GM23338 (cell line): Measurements from ENCODE around the gene HOXB5. TPM values are rescaled to one million over a fixed set of nuclear protein-coding genes. Genes with fewer than 3 reads are reported as not detected.

Experiments
- ATAC-seq: fragments of 200-7000 bp; cut with Tn5 transposase; 3 replicates; pipeline ENCODE4 v1.9.1; 2020
- DNase-seq: peaks from one replicate; pipeline ENCODE4 v3.0.0-alpha.2; 2015; ENCODE audit warnings: low spot score
- H2AFZ ChIP-seq: fragments of 200-600 bp; sonication (generic); 2 replicates; pipeline ENCODE4 v1.8.0; 2016; ENCODE audit warnings: antibody characterized with exemption, mild to moderate bottlenecking, moderate library complexity
- H3F3A ChIP-seq: fragments of 200-600 bp; sonication (generic); replicated peaks from 2 replicates; pipeline ENCODE4 v1.8.0; 2017; ENCODE audit warnings: antibody characterized with exemption, mixed run types, low read depth
- H3K27ac ChIP-seq: fragments of 200-600 bp; sonication (generic); 2 replicates; pipeline ENCODE4 v1.6.1; 2016; ENCODE audit warnings: low read depth
- H3K27me3 ChIP-seq: fragments of 200-600 bp; sonication (generic); 2 replicates; pipeline ENCODE4 v1.8.0; 2016; ENCODE audit warnings: mild to moderate bottlenecking, mixed run types, moderate library complexity; ENCODE audit not compliant: insufficient read depth
- H3K36me3 ChIP-seq: fragments of 200-600 bp; sonication (generic); 2 replicates; pipeline ENCODE4 v1.8.0; 2016; ENCODE audit warnings: mild to moderate bottlenecking; ENCODE audit not compliant: insufficient read depth
- H3K4me1 ChIP-seq: fragments of 200-600 bp; sonication (generic); 2 replicates; pipeline ENCODE4 v1.8.0; 2016; ENCODE audit warnings: mild to moderate bottlenecking, moderate library complexity; ENCODE audit not compliant: insufficient read depth
- H3K4me2 ChIP-seq: fragments of 200-600 bp; sonication (generic); 2 replicates; pipeline ENCODE4 v1.7.1; 2017; ENCODE audit warnings: mixed run types
- H3K4me3 ChIP-seq: fragments of 200-600 bp; sonication (generic); 2 replicates; pipeline ENCODE4 v1.6.1; 2016; ENCODE audit warnings: mixed run types
- H3K79me2 ChIP-seq: fragments of 200-600 bp; sonication (generic); replicated peaks from 2 replicates; pipeline ENCODE4 v1.8.0; 2017; ENCODE audit warnings: mild to moderate bottlenecking; ENCODE audit not compliant: insufficient read depth
- H3K9me2 ChIP-seq: fragments of 200-600 bp; sonication (generic); 2 replicates; pipeline ENCODE4 v1.8.0; 2017; ENCODE audit not compliant: insufficient read depth
- H4K20me1 ChIP-seq: fragments of 200-600 bp; sonication (generic); replicated peaks from 2 replicates; pipeline ENCODE4 v1.8.0; 2017; ENCODE audit warnings: mild to moderate bottlenecking; ENCODE audit not compliant: insufficient read depth
- H3K27ac Mint-ChIP-seq: 2 replicates; pipeline ENCODE4 v1.8.0; 2020; ENCODE audit warnings: inconsistent platforms, mild to moderate bottlenecking, moderate library complexity, mixed read lengths
- H3K27me3 Mint-ChIP-seq: 3 replicates; pipeline ENCODE4 v1.8.0; 2022; ENCODE audit warnings: low read depth, mild to moderate bottlenecking, moderate library complexity, mixed read lengths, inconsistent platforms; ENCODE audit not compliant: insufficient read depth, poor library complexity
- H3K36me3 Mint-ChIP-seq: 3 replicates; pipeline ENCODE4 v1.8.0; 2021; ENCODE audit warnings: low read depth, mild to moderate bottlenecking, inconsistent platforms, moderate library complexity, mixed read lengths
- H3K4me1 Mint-ChIP-seq: 3 replicates; pipeline ENCODE4 v1.8.0; 2020; ENCODE audit warnings: mild to moderate bottlenecking, inconsistent platforms, mixed read lengths
- H3K4me3 Mint-ChIP-seq: 3 replicates; pipeline ENCODE4 v1.8.0; 2021; ENCODE audit warnings: moderate library complexity, mild to moderate bottlenecking, inconsistent platforms, mixed read lengths
- H3K9me3 Mint-ChIP-seq: 3 replicates; pipeline ENCODE4 v1.8.0; 2020; ENCODE audit warnings: moderate library complexity, mild to moderate bottlenecking, inconsistent platforms, mixed read lengths
- CREB1 ChIP-seq: fragments of 250-450 bp; sonication (Bioruptor Pico); IDR thresholded peaks from 2 replicates; pipeline ENCODE4 v1.5.0; 2020; ENCODE audit warnings: low read depth, mild to moderate bottlenecking, moderate library complexity
- EZH2 ChIP-seq: fragments of 200-600 bp; sonication (generic); IDR thresholded peaks from one replicate; pipeline ENCODE4 v1.8.0; 2017; ENCODE audit warnings: antibody characterized with exemption, mild to moderate bottlenecking, low read depth; ENCODE audit not compliant: unreplicated experiment
- REST ChIP-seq: IDR thresholded peaks from one replicate; pipeline ENCODE4 v1.6.1; 2018; ENCODE audit warnings: antibody characterized with exemption; ENCODE audit not compliant: unreplicated experiment
- ZNF114 ChIP-seq: fragments of 250-450 bp; sonication (Bioruptor Pico); IDR thresholded peaks from 2 replicates; pipeline ENCODE4 v1.5.0; 2020; ENCODE audit warnings: mild to moderate bottlenecking, moderate library complexity
- ZNF462 ChIP-seq: fragments of 250-450 bp; sonication (Bioruptor Pico); IDR thresholded peaks from 2 replicates; pipeline ENCODE4 v1.5.0; 2020; ENCODE audit warnings: mild to moderate bottlenecking, moderate library complexity
- polyA plus RNA-seq: library from polyadenylated mRNA; unstranded; fragments of >200 nt; fragmentation: Nextera tagmentation; extraction: Ambion mirVana; gene quantifications from 2 replicates; pipeline ENCODE4 v1.2.1, GENCODE V29; 2016
- total RNA-seq: library from RNA; depleted of rRNA; stranded (reverse); fragments of >200 nt; shearing (Covaris generic); gene quantifications from 2 replicates; pipeline ENCODE4 v1.2.3, GENCODE V29; 2014

The HOXB5 gene
- total and polyA plus RNA-seq, 2 experiments from 2014 or later = not detected

- Histone ChIP-seq H3K4me1 (peaks cover 44% of the 10 kb centered on the region; the same call in 1 of the 2 replicates), H3K27me3 (peaks cover 100% of the 10 kb centered on the region), H3K79me2 (no peaks in the 10 kb centered on the region), H3F3A (peaks cover 45% of the 10 kb centered on the region), H2AFZ (no peak overlapping the region; the same call in 1 of the 2 replicates), H3K36me3 (no peaks in the 10 kb centered on the region; the same call in 1 of the 2 replicates), H3K9me2 (no peaks in the 10 kb centered on the region), H3K4me2 (peak overlapping the region; percentile 84), H3K4me3 (peak overlapping the region; percentile 51), H4K20me1 (peaks cover 56% of the 10 kb centered on the region), H3K27ac (no peak overlapping the region)
- DNase-seq = peak; percentile 59
- H3K27me3 Mint-ChIP-seq = peaks cover 99% of the 10 kb centered on the region
- H3K4me1 Mint-ChIP-seq = peaks cover 29% of the 10 kb centered on the region
- ATAC-seq = peak; percentile 8
- no peak overlapping the region for H3K27ac Mint-ChIP-seq
- no peaks in the 10 kb centered on the region; the same call in 2 of the 3 replicates for H3K36me3 Mint-ChIP-seq
- no peaks in the 10 kb centered on the region; the same call in 1 of the 3 replicates for H3K9me3 Mint-ChIP-seq
- no peak overlapping the region; the same call in 2 of the 3 replicates for H3K4me3 Mint-ChIP-seq
- TF ChIP-seq ZNF114 (CRISPR knock-in tag) = no peak
- peak; percentile 90 for TF ChIP-seq EZH2
These were observed 16.2 kb upstream of the HOXB5 start for GRCh38 chr17:48609759-48610281.

- Histone ChIP-seq H3F3A (peaks cover 53% of the 10 kb centered on the region), H2AFZ (no peak overlapping the region), H3K27ac (no peak overlapping the region), H3K9me2 (no peaks in the 10 kb centered on the region), H3K36me3 (no peaks in the 10 kb centered on the region; the same call in 1 of the 2 replicates), H3K79me2 (no peaks in the 10 kb centered on the region), H3K4me1 (peaks cover 50% of the 10 kb centered on the region), H3K4me3 (no peak overlapping the region), H4K20me1 (peaks cover 63% of the 10 kb centered on the region), H3K4me2 (no peak overlapping the region), H3K27me3 (peaks cover 100% of the 10 kb centered on the region)
- Mint-ChIP-seq H3K9me3 (no peaks in the 10 kb centered on the region; the same call in 1 of the 3 replicates), H3K36me3 (no peaks in the 10 kb centered on the region; the same call in 2 of the 3 replicates), H3K27me3 (peaks cover 99% of the 10 kb centered on the region), H3K4me1 (peaks cover 29% of the 10 kb centered on the region), H3K4me3 (no peak overlapping the region), H3K27ac (no peak overlapping the region)
- ATAC-seq (no peak), DNase-seq (no peak)
- TF ChIP-seq CREB1 (CRISPR knock-in tag) = no peak
- no peak for TF ChIP-seq ZNF462 (CRISPR knock-in tag)
- no peak for TF ChIP-seq REST
- TF ChIP-seq EZH2 = peak; percentile 37
These were observed 15.5 kb upstream of the HOXB5 start for GRCh38 chr17:48609033-48609432.
